Activated naive CD8-positive, alpha-beta T cell treated with anti-CD3 and anti-CD28 coated beads, Interleukin-2, amount 50 U/mL, for 16 hours (primary cell): ENCODE data around the gene APOA1.

Experiments
- DNase-seq: peaks from one replicate; pipeline ENCODE4 v3.0.0-alpha.2; 2020; ENCODE audit warnings: low read depth, low spot score

APOA1 gene

DNA sequence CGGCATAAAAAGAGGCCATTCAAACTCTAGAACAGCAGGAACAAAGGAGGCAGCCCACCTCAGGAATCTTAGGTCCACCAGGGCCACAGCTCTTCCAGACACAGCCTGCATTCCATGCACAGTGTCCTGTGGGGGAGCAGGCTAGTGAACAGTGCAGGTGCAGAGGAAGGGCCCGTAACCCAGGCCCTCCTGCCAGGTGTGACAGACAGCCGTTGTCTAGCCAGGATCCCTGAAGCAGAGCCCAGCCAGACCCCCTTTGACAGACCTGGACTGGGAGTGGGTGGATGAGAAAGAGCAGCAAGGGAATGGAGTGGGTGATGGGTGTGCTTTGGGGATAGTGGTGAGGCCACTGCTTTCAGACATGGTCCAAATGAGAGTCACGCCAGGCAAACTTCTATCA, 48.4 kb downstream of the APOA1 start:
- no peak for DNase-seq

DNA sequence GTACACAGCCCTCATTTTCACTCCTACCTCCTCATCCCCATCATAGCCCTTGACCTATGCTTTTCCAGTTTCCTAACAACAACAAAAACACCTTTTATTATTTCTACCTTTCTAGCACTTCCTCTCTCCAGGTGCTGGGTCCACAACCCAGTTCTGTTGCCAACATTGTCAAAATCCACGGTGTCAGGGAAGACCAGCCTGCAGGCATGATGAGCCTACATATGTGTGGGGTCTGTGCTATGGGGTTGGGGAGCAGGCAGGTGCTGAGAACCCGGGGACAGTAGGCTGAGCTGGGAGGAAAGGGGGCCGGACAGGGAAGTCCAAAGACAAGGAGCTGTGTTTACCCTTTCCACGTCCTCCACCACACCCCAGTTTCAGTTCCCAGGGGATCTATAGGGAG, 48.9 kb downstream of the APOA1 start:
- no peak for DNase-seq

- peak; percentile 64 for DNase-seq
Observed at GRCh38 chr11:116787786-116788486, 49.5 kb downstream of the APOA1 start, which contains the start of gene ZPR1. Gene ZPR1 (minus strand): TSS chr11:116788023. CDS start chr11:116787990, 33 bp downstream.

DNA sequence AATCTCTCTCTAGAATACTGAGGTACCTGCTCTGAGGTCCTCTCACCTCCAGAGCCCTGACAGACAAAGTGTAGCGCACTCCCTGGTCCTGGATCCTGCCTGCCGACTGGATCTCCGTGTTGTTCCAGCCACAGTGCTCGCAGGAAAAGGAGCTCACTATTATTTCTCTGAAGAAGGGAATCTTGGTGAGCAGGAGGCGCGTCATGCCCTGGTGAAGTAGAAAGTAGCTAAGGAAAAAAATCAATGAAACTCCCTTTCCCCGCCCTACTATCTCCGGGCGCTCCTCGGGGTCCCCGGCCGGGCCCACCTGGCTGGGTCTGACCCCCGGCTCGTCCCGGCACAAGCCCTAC, 50.0 kb downstream of the APOA1 start:
- no peak for DNase-seq

GRCh38 chr11:116786966-116787365, 50.5 kb downstream of the APOA1 start:
- DNase-seq, result no peak

DNA sequence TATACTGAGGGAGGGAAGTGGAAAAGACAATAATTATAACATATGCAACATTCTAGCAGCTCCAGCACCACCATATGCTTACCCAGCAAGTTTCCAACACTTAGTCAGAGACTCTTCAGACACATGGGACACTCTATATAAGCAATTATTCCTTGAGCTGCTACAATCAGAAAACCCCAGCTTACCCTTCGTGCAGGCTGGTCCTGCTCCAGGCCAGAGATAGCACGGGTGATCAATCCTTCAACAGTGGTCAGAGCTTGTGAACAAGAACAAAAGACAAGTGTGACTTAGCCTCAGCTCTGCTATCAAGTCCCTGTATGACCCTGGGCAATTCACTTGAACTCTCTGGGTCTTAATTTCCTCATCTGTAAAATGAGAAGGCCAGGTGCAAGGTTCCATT, 51.1 kb downstream of the APOA1 start:
- no peak for DNase-seq
